ENCODE data around the gene ZSWIM5. TPM values are rescaled to one million over a fixed set of nuclear protein-coding genes. Genes with fewer than 3 reads are reported as not detected.

ZSWIM5 gene
- total and polyA plus RNA-seq, 11 donors, result 0.19 to 1.7 (median 0.81) TPM

GRCh38 chr1:45200435-45200834 is 6.0 kb downstream of the ZSWIM5 start:
- DNase-seq (no peak), ATAC-seq (no peak)
- peaks cover 0 to 13% (median 0%) of the 10 kb centered on the region in 9 donors for H3K27me3 ChIP-seq
- intact Hi-C loops (cut with DNase I), result loop anchor here in 2 of 10 donors (10.0 kb wide), 1 partner anchor 186 kb away; the partner anchor contains the start of genes HECTD3 (in 2 of the 2) and UROD (in 2 of the 2)
- TF ChIP-seq POLR2A (IDR thresholded peaks at IDR 0.05) (no peak), CTCF (IDR thresholded peaks at IDR 0.05) (no peak)
- H3K4me1 ChIP-seq, result peaks cover 0 to 18% (median 1%) of the 10 kb centered on the region in 12 donors
- H3K36me3 ChIP-seq, result no peaks in the 10 kb centered on the region
- no peak overlapping the region for H3K27ac ChIP-seq
- H3K9me3 ChIP-seq, result peaks cover 0 to 19% (median 0%) of the 10 kb centered on the region in 12 donors
- H3K4me3 ChIP-seq, result no peak overlapping the region

- WGBS, 4 donors, result 78 to 82% (median 79%) methylated on average over 2 of the region's 2 CpGs
- no peak for ATAC-seq
- TF ChIP-seq POLR2A (IDR thresholded peaks at IDR 0.05) (no peak), CTCF (IDR thresholded peaks at IDR 0.05) (no peak)
These were observed 8.2 kb downstream of the ZSWIM5 start for GRCh38 chr1:45198185-45198584.

GRCh38 chr1:45196863-45197262 is 9.5 kb downstream of the ZSWIM5 start:
- TF ChIP-seq POLR2A (IDR thresholded peaks at IDR 0.05) (no peak), CTCF (IDR thresholded peaks at IDR 0.05) (no peak)
- ATAC-seq (no peak), DNase-seq (no peak)
- Histone ChIP-seq H3K27ac (no peak overlapping the region), H3K9me3 (peaks cover 0 to 19% (median 0%) of the 10 kb centered on the region in 12 donors), H3K27me3 (no peaks in the 10 kb centered on the region), H3K36me3 (no peaks in the 10 kb centered on the region), H3K4me1 (no peaks in the 10 kb centered on the region), H3K4me3 (no peak overlapping the region)
- intact Hi-C loops (cut with DNase I), result no loop called here

More at GRCh38 chr1:45198185-45198584, 8.2 kb downstream of the ZSWIM5 start:
- peaks cover 0 to 19% (median 0%) of the 10 kb centered on the region in 12 donors for H3K9me3 ChIP-seq
- H3K27ac ChIP-seq, result no peak overlapping the region
- H3K27me3 ChIP-seq, result no peaks in the 10 kb centered on the region
- no peak for DNase-seq
- H3K4me3 ChIP-seq, result no peak overlapping the region
- intact Hi-C loops (cut with DNase I), result no loop called here
- no peaks in the 10 kb centered on the region for H3K36me3 ChIP-seq
- H3K4me1 ChIP-seq, result no peaks in the 10 kb centered on the region

- Histone ChIP-seq H3K36me3 (no peaks in the 10 kb centered on the region), H3K9me3 (no peaks in the 10 kb centered on the region), H3K27me3 (no peaks in the 10 kb centered on the region), H3K4me1 (no peaks in the 10 kb centered on the region), H3K4me3 (no peak overlapping the region), H3K27ac (no peak overlapping the region)
- DNase-seq (no peak), ATAC-seq (no peak)
- 71 to 79% (median 73%) methylated on average over 4 of the region's 4 CpGs for WGBS, 4 donors
- no peak for TF ChIP-seq POLR2A (IDR thresholded peaks at IDR 0.05)
- no peak for TF ChIP-seq CTCF (IDR thresholded peaks at IDR 0.05)
- intact Hi-C loops (cut with DNase I), result no loop called here
These were observed 15.0 kb downstream of the ZSWIM5 start for GRCh38 chr1:45191418-45191783.
